Smooth muscle cell (in vitro differentiated cells): ENCODE data around the gene RNF150. TPM values are rescaled to one million over a fixed set of nuclear protein-coding genes. Genes with fewer than 3 reads are reported as not detected.

Source experiments
- DNase-seq: peaks from one replicate; lab custom pipeline; 2025; ENCODE audit not compliant: unreplicated experiment; lab: John Stamatoyannopoulos, UW
- H2AFZ ChIP-seq: fragments of 200-600 bp; sonication (generic); 2 replicates; pipeline ENCODE4 v1.6.0; 2016; ENCODE audit warnings: antibody characterized with exemption, low read depth, mild to moderate bottlenecking
- H3F3A ChIP-seq: fragments of 200-600 bp; sonication (generic); 2 replicates; pipeline ENCODE4 v1.6.0; 2017; ENCODE audit warnings: antibody characterized with exemption, low read depth
- H3K27ac ChIP-seq: fragments of 200-600 bp; sonication (generic); 2 replicates; pipeline ENCODE4 v1.5.1; 2016; ENCODE audit warnings: low read depth, mild to moderate bottlenecking
- H3K27me3 ChIP-seq: fragments of 200-600 bp; sonication (generic); 2 replicates; pipeline ENCODE4 v1.6.1; 2016; ENCODE audit warnings: low read depth, mild to moderate bottlenecking
- H3K36me3 ChIP-seq: fragments of 200-600 bp; sonication (generic); 2 replicates; pipeline ENCODE4 v1.5.1; 2016; ENCODE audit warnings: low read depth
- H3K4me1 ChIP-seq: fragments of 200-600 bp; sonication (generic); 2 replicates; pipeline ENCODE4 v1.5.1; 2016; ENCODE audit warnings: low read depth
- H3K4me2 ChIP-seq: fragments of 200-600 bp; sonication (generic); 2 replicates; pipeline ENCODE4 v1.6.0; 2016; ENCODE audit warnings: mild to moderate bottlenecking
- H3K4me3 ChIP-seq: fragments of 200-600 bp; sonication (generic); 2 replicates; pipeline ENCODE4 v1.5.1; 2016; ENCODE audit warnings: mild to moderate bottlenecking
- H3K79me2 ChIP-seq: fragments of 200-600 bp; sonication (generic); 2 replicates; pipeline ENCODE4 v1.6.0; 2016; ENCODE audit warnings: low read depth, mild to moderate bottlenecking
- H3K9ac ChIP-seq: fragments of 200-600 bp; sonication (generic); 2 replicates; pipeline ENCODE4 v1.6.0; 2016; ENCODE audit warnings: low read depth
- H3K9me3 ChIP-seq: fragments of 200-600 bp; sonication (generic); replicated peaks from 2 replicates; pipeline ENCODE4 v1.5.1; 2016; ENCODE audit warnings: low read depth
- H4K20me1 ChIP-seq: fragments of 200-600 bp; sonication (generic); 2 replicates; pipeline ENCODE4 v1.6.0; 2016; ENCODE audit warnings: low read depth
- CTCF ChIP-seq: fragments of 200-600 bp; sonication (generic); IDR thresholded peaks from 2 replicates; pipeline ENCODE4 v1.5.1; 2017; ENCODE audit warnings: borderline replicate concordance, mild to moderate bottlenecking, antibody characterized with exemption; ENCODE audit not compliant: insufficient read depth, poor library complexity, severe bottlenecking
- WGBS: methylation state at CpG from one replicate; pipeline ENCODE4 v1.1.7; 2016; ENCODE audit warnings: low lambda C conversion rate; 5-methylcytosine and 5-hydroxymethylcytosine counted together
- polyA plus RNA-seq: library from polyadenylated mRNA; unstranded; fragments of >200 nt; fragmentation: Nextera tagmentation; extraction: Ambion mirVana; gene quantifications from 2 replicates; pipeline ENCODE4 v1.2.1, GENCODE V29; 2016
- total RNA-seq: library from RNA; depleted of rRNA; stranded (reverse); fragments of >200 nt; gene quantifications from 2 replicates; pipeline ENCODE4 v1.2.3, GENCODE V29; 2014

Gene RNF150
- total and polyA plus RNA-seq, 2 experiments from 2014 or later, result 0.09 to 2.2 TPM

GRCh38 chr4:140980426-140981200, 152.7 kb downstream of the RNF150 start:
- 85% methylated on average over 5 of the region's 5 CpGs for WGBS
- H3K36me3 ChIP-seq, result no peaks in the 10 kb centered on the region
- H3K4me3 ChIP-seq, result no peak overlapping the region
- no peaks in the 10 kb centered on the region for H4K20me1 ChIP-seq
- no peaks in the 10 kb centered on the region for H3K9me3 ChIP-seq
- DNase-seq, result no peak
- H3K4me2 ChIP-seq, result no peak overlapping the region
- H3K9ac ChIP-seq, result no peak overlapping the region
- TF ChIP-seq CTCF, result no peak
- H3K4me1 ChIP-seq, result no peaks in the 10 kb centered on the region
- H3K79me2 ChIP-seq, result no peaks in the 10 kb centered on the region
- no peaks in the 10 kb centered on the region for H3K27me3 ChIP-seq
- no peak overlapping the region for H2AFZ ChIP-seq
- H3K27ac ChIP-seq, result no peak overlapping the region
- H3F3A ChIP-seq, result no peaks in the 10 kb centered on the region

- no peak overlapping the region for H3K27ac ChIP-seq
- TF ChIP-seq CTCF, result no peak
- H3K4me1 ChIP-seq, result no peaks in the 10 kb centered on the region
- no peaks in the 10 kb centered on the region for H3K9me3 ChIP-seq
- no peak for DNase-seq
- H2AFZ ChIP-seq, result no peak overlapping the region
- H3K4me2 ChIP-seq, result no peak overlapping the region
- 84% methylated on average over 2 of the region's 2 CpGs for WGBS
- no peak overlapping the region for H3K9ac ChIP-seq
- H4K20me1 ChIP-seq, result no peaks in the 10 kb centered on the region
- H3K36me3 ChIP-seq, result no peaks in the 10 kb centered on the region
- H3K4me3 ChIP-seq, result no peak overlapping the region
- H3K79me2 ChIP-seq, result no peaks in the 10 kb centered on the region
- H3K27me3 ChIP-seq, result peaks cover 2% of the 10 kb centered on the region
- no peaks in the 10 kb centered on the region for H3F3A ChIP-seq
Observed at GRCh38 chr4:140976768-140977167, 156.5 kb downstream of the RNF150 start.

GRCh38 chr4:140971077-140971792, 162.0 kb downstream of the RNF150 start:
- no peak overlapping the region for H3K4me2 ChIP-seq
- no peak overlapping the region for H2AFZ ChIP-seq
- H3K4me3 ChIP-seq, result no peak overlapping the region
- H3K27ac ChIP-seq, result no peak overlapping the region
- TF ChIP-seq CTCF, result no peak
- H3F3A ChIP-seq, result no peaks in the 10 kb centered on the region
- no peaks in the 10 kb centered on the region for H3K36me3 ChIP-seq
- DNase-seq, result no peak
- no peak overlapping the region for H3K9ac ChIP-seq
- H3K79me2 ChIP-seq, result no peaks in the 10 kb centered on the region
- 75% methylated on average over 3 of the region's 3 CpGs for WGBS
- H4K20me1 ChIP-seq, result no peaks in the 10 kb centered on the region
- no peaks in the 10 kb centered on the region for H3K4me1 ChIP-seq
- H3K9me3 ChIP-seq, result no peaks in the 10 kb centered on the region
- peaks cover 11% of the 10 kb centered on the region for H3K27me3 ChIP-seq
